GM21786 (cell line): ENCODE data around the gene ZNF750.

Source experiments
- ATAC-seq: cut with Tn5 transposase; IDR thresholded peaks from one replicate; pipeline ENCODE4 v1.9.1; 2021; ENCODE audit not compliant: unreplicated experiment

The ZNF750 gene

GRCh38 chr17:82836823-82837357, 2.9 kb downstream of the ZNF750 start:
- no peak for ATAC-seq

GRCh38 chr17:82835766-82836512, 3.9 kb downstream of the ZNF750 start:
- no peak for ATAC-seq

DNA sequence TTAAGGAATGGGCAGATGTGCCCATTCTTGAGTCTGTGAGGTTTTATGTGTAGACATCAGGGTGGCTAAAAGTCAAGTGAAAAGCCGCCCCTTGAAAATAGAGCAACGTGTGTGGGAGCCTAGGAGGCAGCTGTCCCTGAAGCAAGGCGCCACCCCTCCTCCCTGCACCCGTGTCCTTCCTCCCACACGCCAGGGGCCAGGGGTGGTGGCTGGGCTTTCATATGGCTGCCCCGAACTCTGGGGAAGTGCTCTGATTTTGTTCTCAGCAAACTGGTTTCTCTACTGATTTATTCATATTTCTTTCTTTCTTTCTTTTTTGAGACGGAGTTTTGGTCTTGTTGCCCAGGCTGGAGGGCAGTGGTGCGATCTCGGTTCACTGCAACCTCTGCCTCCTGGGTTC, 4.7 kb downstream of the ZNF750 start:
- no peak for ATAC-seq

- no peak for ATAC-seq
These were observed 6.8 kb downstream of the ZNF750 start for GRCh38 chr17:82832881-82833475.

DNA sequence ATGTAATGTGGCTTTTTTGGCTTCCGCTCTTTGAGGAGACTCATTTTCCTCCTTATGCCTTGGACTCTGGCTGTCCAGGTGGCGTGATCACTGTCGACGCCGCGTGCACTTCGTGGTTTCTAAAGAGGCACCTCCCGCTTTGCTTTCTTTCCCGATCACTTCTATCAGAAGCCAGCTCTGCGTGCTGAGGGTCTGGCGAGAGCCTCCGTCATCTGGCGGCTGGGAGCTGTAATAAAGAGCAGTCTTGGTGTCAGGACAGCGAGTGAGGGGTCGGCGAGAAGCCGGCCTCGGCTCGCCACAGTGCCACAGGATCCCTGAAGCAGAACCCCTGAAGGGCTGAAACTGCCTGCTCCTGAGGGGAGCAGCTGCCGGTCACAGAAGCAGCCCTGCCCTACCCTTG, 7.4 kb downstream of the ZNF750 start:
- ATAC-seq = no peak

DNA sequence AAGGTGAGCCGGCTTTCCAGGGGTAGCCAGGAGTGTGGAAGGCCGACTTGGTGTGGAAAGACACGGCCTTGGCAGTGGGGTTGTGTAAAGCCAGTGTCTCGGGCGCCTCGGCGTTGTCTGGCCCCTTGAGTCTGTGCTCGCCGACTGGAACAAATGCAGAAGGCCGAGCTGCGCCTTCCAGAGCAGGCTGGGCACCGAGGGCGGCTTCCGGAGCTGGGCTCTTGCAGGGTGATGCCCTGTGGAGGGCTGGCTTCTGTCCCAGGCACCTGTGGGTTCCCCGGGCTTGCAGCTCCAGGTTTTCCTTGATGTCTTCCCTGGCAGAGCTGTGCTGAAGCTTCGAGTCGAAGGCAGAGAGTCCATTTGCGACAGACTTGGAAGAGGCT, 8.0 kb downstream of the ZNF750 start:
- no peak for ATAC-seq

- no peak for ATAC-seq
These were observed 8.6 kb downstream of the ZNF750 start for GRCh38 chr17:82831041-82831817.

GRCh38 chr17:82830249-82830661, 9.6 kb downstream of the ZNF750 start:
- ATAC-seq = no peak

GRCh38 chr17:82828875-82829487, 10.8 kb downstream of the ZNF750 start:
- no peak for ATAC-seq

- no peak for ATAC-seq
These were observed 12.9 kb downstream of the ZNF750 start for GRCh38 chr17:82826956-82827355.

GRCh38 chr17:82826211-82826610, 13.6 kb downstream of the ZNF750 start:
- no peak for ATAC-seq

DNA sequence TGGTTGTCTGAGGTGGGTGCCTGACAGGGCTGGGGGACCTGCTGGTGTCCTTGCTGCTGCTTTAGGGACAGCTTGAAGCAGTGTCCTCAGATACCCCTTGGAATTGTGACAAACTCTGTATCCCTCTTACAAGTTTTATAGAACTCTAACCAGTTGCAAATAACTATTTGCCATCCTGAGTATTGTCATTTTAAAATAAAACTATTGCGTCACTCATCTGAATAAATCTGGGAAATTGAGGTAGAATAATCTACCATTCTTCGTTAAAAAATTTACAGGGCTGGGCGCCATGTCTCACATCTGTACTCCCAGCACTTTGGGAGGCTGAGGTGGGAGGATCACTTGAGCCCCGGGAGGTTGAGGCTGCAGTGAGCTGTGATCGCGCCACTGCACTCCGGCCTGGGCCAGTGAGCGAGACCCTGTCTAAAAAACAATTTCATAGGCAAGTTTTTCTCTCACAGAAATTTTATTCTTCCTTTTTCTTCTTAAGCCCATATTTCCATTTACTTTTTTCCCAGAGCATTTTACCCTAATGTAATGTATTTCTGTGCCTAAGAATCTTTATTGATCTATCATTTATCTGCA, 14.2 kb downstream of the ZNF750 start:
- ATAC-seq = no peak

- ATAC-seq = no peak
These were observed 16.8 kb downstream of the ZNF750 start for GRCh38 chr17:82823004-82823403.

DNA sequence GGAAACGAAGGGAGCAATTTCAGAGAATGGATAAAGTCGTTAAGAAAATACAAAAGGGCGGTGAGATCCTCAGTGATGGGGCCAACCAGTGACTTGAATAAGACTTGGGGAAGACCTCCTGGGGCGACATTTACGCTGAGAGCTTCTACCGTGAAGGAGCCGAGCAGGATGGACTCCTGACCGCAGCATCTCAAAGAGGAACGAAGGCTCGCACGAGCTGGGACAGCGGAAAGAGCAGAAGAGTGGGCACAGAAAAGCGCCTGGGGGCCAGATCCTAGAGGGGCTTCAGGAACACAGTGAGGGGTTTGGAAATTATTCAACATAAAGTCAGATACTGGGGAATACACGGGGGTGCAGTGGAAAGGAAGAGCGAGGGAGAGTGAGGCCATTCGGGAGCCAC, 17.5 kb downstream of the ZNF750 start:
- ATAC-seq = no peak

GRCh38 chr17:82821554-82821953, 18.3 kb downstream of the ZNF750 start:
- ATAC-seq = no peak

DNA sequence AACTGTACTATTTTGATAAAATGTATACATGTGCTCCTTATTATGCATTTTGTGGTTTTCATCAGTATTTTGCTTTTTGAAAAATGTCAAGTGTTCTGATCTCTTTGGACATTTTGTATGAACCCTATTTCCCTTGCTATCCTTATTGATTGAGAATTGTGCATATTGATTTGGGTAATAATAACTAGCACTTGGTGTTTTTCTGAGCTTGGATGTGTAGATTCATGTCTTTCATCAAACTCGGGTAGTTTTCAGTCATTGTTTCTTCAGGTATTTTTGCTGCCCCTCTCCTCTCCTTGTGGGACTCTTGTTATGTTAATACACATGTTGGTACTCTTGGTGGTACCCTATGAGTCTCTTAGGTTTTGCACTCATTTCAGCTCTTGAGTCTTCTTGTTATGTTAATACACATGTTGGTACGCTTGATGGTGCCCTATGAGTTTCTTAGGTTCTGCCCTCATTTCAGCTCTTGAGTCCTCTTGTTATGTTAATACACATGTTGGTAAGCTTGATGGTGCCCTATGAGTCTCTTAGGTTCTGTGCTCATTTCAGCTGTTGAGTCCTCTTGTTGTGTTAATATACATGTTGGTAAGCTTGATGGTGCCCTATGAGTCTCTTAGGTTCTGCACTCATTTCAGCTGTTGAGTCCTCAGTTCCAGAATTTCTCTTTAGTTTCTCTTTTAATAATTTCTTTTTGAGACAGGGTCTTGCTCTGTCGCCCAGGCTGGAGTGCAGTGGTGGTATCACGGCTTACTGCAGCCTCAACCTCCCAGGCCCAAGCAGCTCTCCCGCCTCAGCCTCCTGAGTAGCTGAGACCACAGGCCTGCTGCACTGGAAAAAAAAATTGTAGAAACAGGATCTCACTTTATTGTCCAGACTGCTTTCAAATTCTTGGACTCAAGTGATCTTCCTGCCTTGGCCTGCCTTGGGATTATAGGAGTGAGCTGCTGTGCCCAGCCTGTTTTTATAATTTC, 19.3 kb downstream of the ZNF750 start:
- ATAC-seq = no peak

- no peak for ATAC-seq
These were observed 21.9 kb downstream of the ZNF750 start for GRCh38 chr17:82817947-82818346.

DNA sequence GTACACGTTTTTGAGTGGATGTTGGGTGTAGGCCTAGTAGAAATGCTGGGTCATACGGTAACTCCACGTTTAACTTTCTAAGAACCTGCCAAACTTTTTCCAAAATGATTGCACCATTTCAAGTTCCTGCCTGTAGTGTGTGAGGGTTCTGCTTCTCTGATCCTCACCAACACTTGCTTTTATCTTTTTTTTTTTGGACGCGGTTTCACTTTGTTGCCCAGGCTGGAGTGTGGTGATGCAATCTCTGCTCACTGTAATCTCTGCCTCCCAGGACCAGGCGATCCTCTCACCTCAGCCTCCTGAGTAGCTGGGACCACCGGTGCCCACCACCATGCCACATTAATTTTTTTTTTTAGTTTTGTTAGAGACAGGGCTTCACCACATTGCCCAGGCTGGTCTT, 23.5 kb downstream of the ZNF750 start:
- no peak for ATAC-seq

DNA sequence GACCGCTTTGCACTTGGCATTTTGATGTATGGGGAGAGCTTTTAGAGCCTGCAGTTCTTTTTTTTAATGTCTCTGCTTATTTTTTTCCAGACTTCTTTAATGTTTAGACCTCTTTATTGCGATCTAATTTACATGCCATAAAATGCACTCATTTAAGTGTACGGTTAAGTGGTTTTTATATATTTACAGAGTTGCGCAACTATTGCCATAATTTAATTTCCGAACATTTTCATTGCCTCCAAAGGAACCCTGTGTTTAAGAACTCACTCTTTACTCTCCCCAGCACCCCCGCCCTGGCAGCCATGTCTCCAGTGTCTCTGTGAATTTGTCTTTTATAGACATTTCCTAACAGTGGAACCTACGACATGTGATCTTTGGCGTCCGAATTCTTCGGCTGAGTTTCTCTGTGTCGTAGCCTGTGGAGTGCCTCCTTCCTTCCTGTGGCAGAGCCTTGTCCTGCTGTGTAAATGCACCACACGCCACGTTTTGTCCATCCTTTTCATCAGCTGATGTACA, 24.0 kb downstream of the ZNF750 start:
- ATAC-seq = no peak

GRCh38 chr17:82815354-82815753, 24.5 kb downstream of the ZNF750 start:
- no peak for ATAC-seq
